ENCODE data around the gene LRP1B.

DNA sequence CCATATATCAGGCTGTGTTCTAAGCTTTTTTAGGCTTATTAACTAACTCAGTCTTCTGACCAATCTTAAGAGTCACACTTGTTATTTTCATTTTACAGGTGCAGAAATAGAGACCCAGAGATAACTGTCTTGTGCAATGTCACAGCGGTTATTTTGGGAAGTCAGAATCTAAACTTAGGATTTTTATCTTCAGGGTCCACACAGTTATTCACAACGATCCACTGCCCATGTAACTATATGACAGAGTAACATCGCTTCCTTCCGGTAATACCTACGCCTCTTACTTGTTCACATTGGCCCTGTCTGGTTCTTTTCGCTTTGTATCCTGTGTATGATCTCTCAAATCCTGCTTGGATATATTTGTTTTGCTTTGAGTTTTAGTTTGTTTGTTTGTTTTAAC, 631.7 kb downstream of the LRP1B start:
- TF ChIP-seq, protein P1, sequence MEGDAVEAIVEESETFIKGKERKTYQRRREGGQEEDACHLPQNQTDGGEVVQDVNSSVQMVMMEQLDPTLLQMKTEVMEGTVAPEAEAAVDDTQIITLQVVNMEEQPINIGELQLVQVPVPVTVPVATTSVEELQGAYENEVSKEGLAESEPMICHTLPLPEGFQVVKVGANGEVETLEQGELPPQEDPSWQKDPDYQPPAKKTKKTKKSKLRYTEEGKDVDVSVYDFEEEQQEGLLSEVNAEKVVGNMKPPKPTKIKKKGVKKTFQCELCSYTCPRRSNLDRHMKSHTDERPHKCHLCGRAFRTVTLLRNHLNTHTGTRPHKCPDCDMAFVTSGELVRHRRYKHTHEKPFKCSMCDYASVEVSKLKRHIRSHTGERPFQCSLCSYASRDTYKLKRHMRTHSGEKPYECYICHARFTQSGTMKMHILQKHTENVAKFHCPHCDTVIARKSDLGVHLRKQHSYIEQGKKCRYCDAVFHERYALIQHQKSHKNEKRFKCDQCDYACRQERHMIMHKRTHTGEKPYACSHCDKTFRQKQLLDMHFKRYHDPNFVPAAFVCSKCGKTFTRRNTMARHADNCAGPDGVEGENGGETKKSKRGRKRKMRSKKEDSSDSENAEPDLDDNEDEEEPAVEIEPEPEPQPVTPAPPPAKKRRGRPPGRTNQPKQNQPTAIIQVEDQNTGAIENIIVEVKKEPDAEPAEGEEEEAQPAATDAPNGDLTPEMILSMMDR (IDR thresholded peaks at IDR 0.05): no peak
- no peak for TF ChIP-seq POLR2AphosphoS5 (IDR thresholded peaks at IDR 0.05)
- no peak for TF ChIP-seq EP300 (IDR thresholded peaks at IDR 0.05)

Measured in esophagus muscularis mucosa (tissue), 4 donors.